ENCODE measurements around the gene SCAF1.
A peak's percentile ranks its signal among the peaks of the same experiment; 100 is the strongest.
"Not testable (repeated sequence)": the region's sequence is repeated elsewhere in the genome, so short reads cannot be mapped to it uniquely, and the experiment has no call there.

SCAF1 gene

DNA sequence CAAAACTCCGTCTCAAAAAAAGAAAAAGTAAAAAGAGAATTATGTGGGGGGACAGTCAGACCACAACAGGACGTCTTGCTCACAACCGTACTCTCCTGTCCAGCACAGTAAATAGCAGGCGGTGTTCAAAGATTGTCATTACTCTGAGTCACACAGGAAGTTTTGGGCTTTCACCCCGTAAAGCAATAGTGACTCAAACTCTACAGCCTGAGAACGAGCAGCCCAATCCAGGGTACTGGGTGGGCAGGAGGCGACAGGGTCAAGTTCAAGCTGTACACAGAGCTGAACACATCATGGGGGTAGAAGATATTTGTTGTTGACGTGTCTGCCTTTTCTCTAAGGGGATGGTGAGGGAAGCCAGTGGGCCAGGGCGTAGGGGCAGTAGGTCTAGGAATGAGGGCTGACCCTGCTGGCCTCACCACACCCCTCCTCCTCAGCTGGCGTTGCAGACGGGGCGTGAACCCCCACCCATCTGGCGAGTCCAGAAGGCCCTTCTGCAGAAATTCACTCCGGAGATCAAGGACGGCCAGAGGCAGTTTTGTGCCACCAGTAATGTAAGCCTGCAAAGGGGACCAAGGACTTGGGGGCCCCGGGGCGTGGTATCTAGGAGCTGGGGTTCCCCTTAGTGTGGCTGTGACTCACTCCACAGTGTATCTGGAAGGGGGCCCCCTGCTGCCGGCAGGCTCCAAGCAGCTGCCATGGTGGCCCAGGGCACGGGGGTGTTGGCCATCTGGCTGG is 27.7 kb upstream of the SCAF1 start:
- DNase-seq (ENCODE audit: low spot score), result peak; percentile 82

DNA sequence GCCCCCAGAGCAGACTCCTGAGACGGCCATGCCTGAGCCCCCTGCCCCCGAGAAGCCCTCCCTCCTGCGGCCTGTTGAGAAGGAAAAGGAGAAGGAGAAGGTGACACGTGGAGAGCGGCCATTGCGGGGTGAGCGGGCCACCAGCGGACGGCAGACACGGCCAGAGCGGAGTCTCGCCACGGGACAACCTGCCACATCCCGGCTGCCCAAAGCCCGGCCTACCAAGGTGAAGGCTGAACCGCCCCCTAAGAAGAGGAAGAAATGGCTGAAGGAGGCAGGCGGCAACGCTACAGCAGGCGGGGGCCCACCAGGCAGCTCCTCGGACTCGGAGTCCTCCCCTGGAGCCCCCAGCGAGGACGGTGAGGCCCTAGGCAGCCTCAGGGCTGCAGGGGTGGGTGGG is 26.1 kb upstream of the SCAF1 start:
- no peak for DNase-seq (ENCODE audit: low spot score)

DNA sequence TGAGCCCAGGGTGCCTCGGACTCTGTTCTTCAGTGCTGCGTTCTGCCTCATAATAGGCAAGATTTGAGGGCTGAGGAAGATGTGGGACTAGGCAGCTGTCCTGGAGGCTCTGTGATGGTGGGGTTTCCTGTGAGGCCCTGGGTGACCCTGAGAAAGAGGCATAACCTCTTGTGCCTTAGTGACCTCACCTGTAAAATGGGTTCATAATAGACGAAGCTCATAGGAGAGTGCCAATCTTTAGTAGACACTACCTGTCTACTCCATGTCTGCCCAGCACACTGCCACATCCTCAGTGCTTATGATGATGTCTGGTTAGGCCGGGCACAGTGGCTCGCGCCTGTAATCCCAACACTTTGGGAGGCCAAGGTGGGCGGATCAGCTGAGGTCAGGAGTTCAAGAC is 25.5 kb upstream of the SCAF1 start:
- no peak for DNase-seq (ENCODE audit: low spot score)

DNA sequence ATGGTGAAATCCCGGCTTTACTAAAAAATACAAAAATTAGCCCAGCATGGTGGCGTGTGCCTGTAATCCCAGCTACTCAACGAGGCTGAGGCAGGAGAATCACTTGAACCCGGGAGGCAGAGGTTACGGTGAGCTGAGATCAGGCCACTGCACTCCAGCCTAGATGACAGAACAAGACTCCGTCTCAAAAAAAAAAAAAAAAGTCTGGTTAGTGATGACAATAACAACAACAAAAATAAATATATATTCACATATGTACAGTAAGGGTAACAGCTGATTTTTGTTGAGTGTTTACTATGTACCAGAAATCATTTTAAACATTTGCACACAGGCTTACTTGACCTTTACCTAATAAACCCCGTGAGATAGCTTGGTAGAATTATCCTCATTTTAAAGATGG is 25.1 kb upstream of the SCAF1 start:
- no peak for DNase-seq (ENCODE audit: low spot score)

DNA sequence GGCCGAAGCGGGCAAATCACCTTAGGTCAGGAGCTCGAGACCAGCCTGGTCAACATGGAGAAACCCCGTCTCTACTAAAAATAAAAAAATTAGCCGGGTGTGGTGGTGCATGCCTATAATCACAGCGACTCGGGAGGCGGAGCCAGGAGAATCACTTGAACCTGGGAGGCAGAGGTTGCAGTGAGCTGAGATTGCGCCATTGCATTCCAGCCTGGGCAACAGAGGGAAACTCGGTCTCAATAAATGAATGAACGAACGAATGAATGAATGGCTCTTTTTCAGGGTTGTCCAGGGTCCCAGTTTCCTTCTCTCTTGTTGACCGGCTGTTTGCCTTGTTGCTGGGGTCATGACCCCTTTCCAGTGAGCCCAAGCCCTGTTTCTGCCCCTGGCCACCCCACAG is 24.1 kb upstream of the SCAF1 start:
- not testable (repeated sequence) for DNase-seq (ENCODE audit: low spot score)

DNA sequence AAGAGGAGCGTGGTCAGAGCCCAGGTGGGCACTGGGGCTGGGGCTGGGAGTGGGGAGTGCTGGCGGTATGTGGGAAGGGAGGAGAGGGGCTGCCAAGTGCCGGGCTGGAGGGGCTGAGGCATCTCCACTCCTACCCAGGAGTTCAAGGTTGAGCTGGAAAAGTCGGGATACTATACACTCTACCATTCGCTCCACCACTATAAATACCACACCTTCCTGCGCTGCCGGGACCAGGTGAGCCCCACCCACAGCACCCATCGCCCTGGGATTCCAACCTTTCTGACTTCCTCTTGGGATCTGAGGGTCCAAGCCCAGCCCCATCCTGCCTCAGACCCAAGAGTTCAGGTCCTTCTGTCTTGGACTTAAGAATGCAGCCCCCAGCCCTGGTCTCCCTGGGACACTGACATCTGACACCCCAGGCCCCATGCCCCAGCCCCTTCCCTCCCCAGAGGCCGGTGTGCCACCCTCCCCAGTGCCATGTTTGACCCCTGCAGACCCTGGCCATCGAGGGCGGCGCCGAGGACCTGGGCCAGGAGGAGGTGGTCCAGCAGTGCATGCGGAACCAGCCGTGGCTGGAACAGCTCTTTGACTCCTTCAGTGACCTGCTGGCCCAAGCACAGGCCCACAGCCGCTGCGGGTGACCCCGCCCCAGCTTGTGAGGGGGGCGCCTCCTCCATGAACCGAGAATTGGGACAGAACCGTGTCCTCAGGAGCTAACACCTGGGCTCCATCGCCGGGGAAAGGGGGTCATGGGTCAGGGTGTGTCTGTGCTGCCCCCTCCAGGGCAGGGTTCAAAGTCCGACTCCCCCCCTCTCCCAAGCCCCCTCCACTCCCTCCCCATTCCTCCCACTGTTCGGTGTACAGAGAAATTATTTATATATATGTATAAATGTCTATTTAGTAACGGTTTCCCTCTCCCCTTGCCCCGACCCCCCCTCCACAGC is 16.8 kb upstream of the SCAF1 start:
- DNase-seq (ENCODE audit: low spot score), result no peak

DNA sequence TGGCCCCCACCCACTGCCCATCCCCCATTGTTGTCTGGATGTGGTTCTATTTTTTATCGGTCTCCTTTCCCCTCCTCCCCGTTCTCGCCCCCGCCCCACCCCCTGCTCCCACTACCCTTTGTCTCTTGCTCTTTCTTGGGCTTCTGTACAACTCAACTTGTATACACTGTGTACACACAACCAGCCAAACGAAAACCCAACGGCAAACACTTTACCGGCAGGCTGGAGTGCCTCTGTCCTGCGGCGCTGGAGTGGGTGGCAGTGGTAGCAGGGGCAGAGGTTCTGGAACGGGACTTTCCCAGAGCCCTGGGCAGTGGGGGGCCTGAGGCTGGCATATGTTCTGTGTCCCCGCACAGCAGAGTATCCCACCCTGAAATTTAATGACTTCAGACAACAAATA is 15.8 kb upstream of the SCAF1 start:
- DNase-seq (ENCODE audit: low spot score), result no peak

DNA sequence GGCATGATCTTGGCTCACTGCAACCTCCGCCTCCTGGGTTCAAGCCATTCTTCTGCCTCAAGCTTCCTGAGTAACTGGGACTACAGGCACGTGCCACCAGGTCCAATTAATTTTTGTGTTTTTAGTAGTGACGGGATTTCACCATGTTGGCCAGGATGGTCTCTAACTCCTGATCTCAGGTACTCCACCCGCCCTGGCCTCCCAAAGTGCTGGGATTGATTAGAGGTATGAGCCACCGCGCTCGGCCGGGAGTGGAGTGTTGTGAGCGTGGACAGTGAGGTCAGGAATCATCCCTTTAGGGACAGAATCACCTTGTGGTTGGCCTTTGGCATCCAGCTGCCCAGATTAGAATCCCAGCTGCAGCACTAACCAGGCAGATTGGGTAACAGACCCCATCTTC is 12.3 kb upstream of the SCAF1 start:
- no peak for DNase-seq (ENCODE audit: low spot score)

DNA sequence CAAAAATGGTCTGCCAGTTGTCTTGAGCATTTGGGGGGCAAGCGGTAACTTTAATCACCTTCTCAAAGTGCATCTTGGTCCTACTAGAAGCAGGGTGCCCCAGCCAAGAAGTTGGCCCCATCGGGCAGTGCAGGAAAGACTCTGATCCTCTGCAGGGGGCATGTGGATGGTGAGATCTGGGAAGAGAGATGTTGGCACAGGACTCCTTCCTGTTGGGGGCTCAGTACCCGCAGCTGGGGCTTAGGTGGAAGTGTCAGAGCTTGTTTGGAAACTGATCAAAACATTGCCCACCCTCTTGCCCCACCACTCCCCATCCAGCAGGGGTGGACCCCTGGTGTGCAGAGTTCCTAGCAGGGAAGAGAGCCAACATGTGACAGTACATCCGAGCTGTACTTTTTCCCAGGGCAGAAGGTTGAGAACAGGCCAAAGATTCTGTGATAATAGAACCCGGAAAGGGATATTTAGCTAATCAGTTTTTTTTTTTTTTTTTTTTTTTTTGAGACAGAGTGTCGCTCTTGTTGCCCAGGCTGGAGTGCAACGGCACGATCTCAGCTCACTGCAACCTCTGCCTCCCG is 10.9 kb upstream of the SCAF1 start:
- DNase-seq (ENCODE audit: low spot score), result no peak

DNA sequence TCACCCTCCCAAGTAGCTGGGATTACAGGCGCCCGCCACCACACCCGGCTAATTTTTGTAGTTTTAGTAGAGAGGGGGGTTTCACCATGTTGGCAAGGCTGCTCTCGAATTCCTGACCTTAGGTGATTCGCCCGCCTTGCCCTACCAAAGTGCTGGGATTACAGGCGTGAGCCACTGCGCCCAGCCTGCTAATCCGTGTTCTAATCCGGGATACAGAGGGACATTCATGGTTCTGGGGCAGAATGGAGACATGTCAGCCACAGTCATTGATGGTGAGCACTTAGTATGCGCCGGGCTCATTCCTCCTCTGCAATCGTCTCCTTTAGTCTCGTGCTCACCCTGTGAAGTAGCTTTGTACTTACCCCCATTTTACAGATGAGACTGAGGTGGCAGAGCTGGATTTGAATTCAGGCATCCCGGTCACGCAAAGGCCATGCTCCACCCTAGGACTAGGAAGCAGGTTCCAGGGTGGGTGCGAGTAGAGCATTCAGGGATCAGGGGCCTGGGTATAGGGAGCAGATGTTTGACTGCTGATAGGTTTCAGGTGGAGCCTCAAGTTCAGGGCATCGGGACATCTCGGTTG is 10.3 kb upstream of the SCAF1 start:
- DNase-seq (ENCODE audit: low spot score), result no peak

DNA sequence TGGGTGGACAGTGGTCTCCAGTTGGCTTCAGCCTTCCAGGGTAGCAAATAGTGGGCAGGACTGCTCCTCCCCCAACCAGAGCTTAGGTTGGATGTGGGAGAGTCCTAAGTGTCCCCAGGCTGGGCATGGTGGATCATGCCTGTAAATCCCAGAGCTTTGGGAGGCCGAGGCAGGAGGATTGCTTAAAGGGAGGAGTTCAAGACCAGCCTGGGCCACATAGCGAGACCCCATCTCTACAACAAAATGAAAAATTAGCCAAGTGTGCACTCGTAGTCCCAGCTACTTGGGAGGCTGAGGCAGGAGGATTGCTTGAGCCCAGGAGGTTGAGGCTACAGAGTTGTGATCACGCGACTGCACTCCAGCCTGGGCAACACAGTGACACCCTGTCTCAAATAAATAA is 9.4 kb upstream of the SCAF1 start:
- DNase-seq (ENCODE audit: low spot score), result no peak

DNA sequence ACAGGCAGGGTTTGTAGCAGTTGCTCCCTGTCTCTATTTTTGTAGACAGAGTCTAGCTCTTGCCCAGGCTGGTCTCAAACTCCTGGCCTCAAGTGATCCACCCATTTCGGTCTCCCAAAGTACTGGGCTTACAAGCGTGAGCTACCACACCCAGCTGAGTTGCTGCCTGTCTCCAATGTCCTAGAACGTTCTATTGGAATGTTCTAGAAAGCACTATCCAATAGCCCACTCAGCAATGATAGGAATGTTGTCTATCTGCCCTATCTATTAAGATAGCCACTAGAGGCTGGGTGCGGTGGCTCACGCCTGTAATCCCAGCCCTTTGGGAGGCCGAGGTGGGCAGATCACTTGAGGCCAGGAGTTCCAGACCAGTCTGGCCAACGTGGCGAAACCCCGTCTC is 8.7 kb upstream of the SCAF1 start:
- DNase-seq (ENCODE audit: low spot score), result not testable (repeated sequence)

DNA sequence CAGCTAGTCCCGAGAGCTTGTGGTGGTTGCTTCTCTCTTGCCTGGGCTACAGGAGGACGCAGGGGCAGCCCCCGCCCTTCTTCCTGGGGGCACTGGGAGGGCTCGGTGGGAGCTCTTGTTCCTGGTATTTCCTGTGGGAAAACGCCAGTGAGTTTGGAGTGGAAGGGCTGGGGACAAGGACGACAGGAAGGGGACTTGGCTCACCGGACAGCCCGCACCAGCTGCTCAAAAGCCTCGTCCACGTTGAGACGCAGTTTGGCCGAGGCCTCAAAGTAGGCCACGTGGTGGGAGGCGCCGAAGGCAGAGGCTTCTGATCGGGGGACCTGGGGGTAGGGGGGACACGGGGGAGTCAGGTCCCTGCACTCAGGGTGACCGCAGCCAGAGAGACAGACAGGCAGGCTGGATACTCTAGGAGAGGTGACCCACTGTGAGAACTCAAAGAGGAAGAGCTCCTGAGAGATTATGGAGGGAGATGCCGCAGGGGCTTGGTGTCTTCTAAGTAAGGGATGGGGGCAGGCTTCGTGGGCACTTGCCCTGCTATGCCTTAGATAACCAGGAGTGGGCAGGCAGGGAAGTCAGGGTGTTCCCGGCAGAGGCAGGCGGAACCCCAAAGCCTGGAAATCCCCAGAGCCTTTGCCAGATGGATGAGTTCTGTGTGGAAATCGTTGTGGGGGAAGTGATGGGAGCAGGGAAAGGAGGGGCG is 6.3 kb upstream of the SCAF1 start:
- DNase-seq (ENCODE audit: low spot score), result no peak

DNA sequence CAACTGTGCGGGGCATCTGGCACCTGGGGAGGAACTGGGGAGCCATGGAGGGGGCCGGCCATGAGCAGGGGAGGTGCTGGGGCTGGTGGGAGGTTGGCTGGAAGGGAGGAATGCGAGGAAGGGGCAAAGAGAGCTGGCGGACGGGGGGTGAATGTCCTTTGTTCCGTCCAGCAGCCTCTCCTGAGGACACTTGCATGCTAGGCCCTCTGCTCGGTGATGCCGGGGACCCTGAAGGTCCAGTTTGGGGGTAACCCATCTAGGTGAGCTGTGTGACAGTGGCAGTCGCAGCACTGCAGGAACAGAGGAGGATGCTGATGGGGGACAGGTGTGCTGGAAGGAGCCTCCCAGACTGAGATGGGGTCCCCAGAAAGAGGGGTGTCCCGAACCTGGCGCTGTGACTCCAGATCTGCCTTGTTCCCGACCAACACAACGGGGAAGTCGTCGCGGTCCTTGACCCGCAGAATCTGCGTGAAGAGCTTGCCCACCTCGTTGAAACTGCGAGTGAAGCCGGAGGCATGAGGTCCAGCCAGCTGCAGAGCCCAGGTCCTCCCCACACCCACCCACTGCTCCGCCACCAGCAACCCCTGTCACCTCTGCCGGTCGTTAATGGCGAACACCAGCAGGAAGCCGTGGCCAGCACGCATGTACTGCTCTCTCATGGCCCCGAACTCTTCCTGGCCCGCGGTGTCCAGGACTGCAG is 5.6 kb upstream of the SCAF1 start:
- DNase-seq (ENCODE audit: low spot score), result no peak

DNA sequence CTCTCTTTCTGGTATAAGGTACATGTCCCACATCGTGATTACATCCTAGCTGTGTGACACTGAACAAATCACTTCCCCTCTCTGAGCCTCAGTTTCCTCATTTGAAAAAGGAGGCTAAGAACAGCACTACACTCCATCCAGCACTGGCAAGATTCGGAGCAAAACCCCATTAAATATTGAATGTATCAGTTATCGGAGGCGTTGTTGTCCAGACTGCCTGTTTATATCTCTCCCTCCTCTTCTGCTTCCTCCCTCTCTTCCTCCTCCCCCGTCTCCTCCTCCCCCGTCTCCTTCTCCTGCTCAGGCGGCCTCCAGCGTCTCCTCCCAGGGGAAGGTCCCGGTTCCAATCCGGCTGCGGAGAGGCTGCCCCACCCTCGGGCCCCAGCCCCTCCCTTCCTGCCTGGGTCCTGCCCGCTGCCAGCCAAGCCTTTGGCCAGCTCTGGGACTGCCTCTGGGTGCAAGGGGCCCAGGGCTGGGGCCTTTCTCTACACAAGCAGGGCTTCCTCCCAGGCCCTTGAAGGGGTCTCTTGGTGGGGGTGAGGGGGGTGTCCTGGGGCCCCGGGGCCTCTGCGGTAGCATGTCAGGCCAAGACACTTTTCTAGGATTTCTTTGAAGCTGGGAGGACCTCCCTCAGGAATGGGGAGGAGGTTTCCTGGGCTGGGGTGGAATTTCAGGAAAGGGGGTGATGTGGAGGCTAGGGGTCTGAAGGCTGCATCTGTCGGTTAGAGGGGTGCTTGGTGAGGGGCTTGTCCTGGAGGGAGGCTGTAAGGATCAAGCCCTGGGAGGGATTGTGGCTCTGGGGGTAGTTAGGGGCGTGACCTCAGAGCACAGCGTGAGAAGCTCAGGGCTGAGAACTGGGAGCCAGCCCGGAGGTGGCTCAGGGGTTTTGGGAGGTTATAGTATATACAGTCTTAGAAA is 3.9 kb upstream of the SCAF1 start:
- DNase-seq (ENCODE audit: low spot score), result peak; percentile 84

DNA sequence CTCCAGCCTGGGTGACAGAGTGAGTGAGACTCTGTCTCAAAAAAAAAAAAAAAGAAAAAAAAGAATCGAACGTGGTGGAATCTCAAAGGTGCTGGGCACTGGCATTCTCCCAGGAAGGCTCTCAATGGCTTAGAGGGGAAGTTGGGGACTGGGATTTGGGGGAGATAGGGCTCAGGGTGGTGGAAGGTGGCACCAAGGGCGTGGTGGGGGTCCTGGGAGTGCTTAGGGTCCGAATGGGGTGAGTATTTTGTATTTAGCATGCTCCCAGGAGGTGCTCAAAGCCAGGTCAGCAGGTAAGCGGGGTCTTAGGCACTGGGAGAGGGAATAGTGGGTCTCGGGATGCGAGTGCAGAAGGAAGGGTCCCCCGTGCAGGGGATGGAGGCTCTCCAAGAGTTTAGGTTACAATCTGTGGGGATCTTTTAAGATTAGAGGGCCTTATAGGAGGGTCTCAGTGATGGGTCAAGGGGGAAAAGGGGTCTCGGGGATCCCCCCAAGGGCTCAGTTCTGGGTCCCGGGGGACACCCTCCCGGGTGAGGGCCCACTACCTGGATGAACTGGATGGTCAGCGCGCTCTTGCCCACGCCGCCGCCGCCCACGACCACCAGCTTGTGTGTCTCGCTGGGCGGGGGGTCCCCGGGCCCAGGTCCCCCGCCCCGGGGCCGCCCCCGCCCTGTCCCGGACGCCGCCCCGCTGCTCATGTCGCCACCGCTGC is 2.5 kb upstream of the SCAF1 start:
- no peak for DNase-seq (ENCODE audit: low spot score)

DNA sequence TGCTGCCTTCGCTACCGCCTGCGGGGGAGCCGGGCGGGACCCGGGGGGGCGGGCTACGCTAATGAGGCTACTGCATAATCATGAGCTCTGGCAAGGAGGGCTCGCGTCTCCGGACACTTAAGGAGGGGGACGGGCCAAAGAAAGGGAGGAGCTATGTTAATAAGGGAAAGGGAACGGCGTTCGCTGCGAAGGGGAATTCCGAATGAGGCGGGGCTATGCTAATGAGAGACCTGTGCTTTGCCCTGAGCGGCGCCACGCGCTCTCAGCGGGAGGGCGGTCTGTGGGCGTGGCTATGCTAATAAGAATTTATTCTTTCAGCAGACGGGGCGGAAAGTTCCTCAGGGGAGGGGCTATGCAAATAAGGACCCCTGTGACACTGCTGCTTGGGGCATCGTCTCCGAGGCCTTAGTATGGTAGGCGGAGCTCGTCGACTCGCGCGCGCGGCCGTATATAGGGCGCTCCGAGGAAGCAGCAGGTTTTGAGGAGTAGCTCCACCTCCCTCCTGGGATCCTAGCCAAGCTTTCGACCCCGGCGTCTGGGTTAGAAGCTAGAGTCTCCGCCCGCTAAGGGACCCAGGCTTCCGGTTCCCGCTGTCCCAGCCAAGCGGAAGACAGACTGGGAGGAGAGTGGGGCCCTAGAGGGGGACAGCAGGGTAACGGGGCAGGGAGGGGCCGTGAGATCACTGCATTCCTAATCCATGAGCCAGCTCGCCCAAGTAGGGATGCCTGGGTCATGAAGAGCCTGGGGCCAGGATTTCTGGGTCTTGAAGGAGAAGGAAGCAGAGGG is 1.7 kb upstream of the SCAF1 start, which contains the start of gene RRAS:
Gene RRAS, minus strand, starts transcription at position 31 of the 786 bp plus-strand sequence. CDS start 45 bp downstream, outside the sequence.
- DNase-seq (ENCODE audit: low spot score), result peak; percentile 97

DNA sequence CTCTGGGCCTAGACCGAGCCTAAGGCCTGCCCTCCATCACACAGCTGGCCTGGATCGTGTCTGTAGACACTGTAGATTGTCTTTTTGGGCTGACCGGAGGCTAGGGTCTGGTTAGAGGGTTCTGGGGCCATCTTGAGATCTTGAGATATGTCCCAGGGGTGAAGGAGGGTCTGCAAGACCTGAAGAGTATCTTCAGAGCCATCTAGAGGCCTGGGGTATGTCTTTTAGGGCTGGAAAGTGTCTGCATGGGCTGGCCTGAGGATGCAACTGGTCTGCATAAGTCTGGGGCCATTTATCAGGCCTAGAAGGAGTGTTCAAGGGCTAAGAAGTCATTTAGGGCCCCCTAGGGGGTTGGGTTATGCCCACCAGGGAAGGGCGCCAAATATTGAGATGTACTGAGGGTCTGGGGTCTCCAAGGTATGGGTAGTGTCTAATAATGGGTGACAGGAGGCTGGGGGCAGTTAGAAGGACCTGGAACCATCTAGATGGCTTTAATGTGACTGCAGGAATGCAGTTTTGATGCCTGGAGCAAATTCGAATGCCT is 555 bp downstream of the SCAF1 start:
- DNase-seq (ENCODE audit: low spot score), result no peak

Data from AG20443 (cell line).